Retinal pigment epithelial cell (primary cell): ENCODE measurements around the gene SMOC2.

ENCODE experiments used
- DNase-seq: peaks from one replicate; pipeline ENCODE4 v3.0.0-alpha.2; 2010; ENCODE audit warnings: low read depth
- H3K4me3 ChIP-seq: 2 replicates; pipeline ENCODE4 v1.5.1; 2011; ENCODE audit warnings: mild to moderate bottlenecking, low read length, control low read depth, moderate library complexity
- TF ChIP-seq, protein P1 (sequence below): conservative IDR thresholded peaks from 2 replicates; pipeline ENCODE4 v1.5.1; 2011; ENCODE audit warnings: low read depth, low read length, control low read depth, inconsistent platforms

Gene SMOC2

DNA sequence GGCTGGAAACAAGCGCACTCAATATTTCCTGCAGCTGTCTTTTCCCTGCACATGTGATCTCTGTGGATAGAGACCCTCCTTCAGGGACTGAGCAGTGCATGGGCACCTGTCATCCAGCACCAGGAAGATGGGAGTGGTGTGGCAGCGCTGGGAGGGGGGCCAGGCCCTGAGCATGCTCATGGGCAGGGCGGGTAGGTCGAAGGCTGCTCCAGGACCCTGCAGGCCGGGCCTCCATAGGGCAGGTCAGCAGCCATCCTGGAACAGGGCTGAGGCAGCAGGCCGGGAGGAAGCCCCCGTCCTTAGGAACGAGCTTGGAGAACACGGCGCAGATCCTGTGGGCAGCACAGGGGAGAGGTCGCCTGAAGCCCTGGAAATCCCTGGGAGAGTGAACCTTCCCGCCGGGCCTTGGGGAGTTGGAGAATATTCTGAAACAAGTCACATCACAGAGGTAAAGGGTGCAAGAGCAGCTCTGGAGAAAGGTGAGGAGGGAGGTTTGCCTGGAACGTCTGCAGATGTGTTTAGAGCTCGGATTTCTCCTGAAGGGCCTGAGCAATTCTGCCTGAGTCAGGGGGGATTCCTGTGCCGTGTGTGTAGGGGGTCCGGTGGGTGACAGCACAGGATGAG is 133.2 kb downstream of the SMOC2 start:
- TF ChIP-seq, protein P1, sequence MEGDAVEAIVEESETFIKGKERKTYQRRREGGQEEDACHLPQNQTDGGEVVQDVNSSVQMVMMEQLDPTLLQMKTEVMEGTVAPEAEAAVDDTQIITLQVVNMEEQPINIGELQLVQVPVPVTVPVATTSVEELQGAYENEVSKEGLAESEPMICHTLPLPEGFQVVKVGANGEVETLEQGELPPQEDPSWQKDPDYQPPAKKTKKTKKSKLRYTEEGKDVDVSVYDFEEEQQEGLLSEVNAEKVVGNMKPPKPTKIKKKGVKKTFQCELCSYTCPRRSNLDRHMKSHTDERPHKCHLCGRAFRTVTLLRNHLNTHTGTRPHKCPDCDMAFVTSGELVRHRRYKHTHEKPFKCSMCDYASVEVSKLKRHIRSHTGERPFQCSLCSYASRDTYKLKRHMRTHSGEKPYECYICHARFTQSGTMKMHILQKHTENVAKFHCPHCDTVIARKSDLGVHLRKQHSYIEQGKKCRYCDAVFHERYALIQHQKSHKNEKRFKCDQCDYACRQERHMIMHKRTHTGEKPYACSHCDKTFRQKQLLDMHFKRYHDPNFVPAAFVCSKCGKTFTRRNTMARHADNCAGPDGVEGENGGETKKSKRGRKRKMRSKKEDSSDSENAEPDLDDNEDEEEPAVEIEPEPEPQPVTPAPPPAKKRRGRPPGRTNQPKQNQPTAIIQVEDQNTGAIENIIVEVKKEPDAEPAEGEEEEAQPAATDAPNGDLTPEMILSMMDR = no peak
- DNase-seq = no peak
- no peak overlapping the region for H3K4me3 ChIP-seq

DNA sequence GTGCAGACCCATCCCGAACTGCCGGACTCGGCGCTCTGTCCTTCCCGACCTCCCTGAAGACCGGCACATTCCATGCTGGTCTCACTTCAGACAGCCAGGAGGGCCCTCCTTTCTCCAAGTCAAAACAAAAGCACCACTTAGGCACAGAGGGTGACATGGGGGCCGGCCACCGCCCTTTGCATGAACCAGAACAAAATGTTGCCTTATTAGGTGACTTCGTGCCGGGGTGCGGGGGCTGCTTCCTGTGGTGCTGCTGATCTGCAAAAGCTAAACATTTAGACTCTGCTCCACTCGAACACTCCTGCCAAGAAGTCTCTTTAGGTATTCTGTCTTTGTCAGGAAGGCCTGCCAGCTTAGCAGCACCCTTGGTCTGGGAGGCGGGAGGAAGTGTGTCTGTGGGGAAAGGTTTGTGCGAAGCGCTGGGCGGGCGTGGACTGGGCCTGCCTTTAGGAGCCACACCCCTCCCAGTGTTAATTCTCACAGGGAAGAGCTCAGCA is 133.8 kb downstream of the SMOC2 start:
- TF ChIP-seq, protein P1 = no peak
- DNase-seq = no peak
- H3K4me3 ChIP-seq = no peak overlapping the region

DNA sequence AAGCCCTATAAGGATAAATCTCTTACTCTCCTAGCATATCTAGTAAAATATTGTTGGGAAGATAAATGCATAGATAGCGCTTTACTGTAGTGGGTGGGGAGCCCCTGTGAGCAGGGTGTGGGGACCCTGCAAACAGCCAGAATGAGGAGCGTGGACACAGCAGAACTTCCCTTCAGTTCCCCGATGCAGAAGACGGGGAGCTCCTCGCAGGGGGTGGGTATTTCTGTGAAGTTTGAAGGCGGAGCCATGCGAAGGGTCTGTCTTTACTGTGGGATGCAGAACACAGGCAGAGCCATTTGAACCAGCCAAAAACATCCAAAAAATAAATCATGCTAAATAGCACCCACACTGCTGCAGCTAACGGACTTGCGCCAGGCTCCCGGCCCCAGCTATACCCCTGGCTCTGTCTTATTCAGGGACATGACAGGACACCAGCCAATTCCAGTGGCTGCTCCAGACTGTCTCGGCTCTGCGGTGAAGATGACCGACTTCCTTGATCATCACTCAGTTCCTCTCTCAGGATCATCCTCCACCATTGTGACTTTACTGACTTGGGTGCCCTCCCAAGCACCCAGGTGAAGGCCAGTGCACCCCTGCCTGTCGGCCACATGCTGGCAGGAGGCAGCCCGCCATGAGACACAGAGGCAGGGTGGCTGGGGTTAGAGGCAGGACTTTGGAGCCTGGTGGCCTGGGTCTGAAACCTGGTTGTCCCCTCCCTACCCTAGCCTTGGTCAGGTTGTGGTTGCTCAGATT is 134.5 kb downstream of the SMOC2 start:
- TF ChIP-seq, protein P1 = no peak
- no peak for DNase-seq
- H3K4me3 ChIP-seq = no peak overlapping the region

DNA sequence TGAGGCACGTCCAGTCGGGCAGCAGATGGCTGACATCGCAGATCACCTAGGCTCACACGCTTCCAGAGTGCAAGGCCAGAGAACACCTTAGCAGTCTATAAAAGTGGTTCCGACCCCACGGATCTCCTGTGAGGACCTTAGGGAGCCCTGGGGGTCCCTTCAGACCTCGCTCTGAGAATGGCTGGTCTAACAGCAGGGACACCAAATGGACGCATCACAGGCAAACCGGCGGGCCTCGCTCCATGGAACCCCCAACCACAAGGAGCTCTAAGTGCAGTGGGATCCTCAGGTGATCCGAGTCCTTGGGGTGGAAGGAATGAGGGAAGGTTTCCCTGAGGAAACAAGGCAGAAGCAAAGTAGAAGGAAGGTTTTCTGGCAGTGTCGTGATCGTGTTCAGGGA is 135.4 kb downstream of the SMOC2 start:
- DNase-seq = no peak
- TF ChIP-seq, protein P1 = no peak
- H3K4me3 ChIP-seq = no peak overlapping the region

DNA sequence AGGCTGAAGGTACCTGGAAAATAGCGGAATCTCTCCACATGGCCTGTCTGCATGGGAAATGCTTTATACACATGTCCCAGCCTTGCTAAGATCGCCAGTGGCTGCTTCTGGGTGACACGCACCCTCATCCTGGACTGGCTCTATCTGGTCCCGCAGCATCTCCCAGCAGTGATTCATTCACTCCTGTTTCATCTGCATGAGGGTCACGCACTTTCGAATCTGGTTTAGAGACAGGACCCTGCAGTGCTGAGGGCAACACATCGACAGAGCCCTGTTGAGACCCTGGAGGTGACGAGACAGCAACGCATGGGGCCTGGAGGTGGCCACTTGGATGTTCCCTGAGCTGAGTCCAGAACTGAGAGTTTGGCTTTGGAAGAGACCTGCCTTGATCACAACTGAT is 136.5 kb downstream of the SMOC2 start:
- DNase-seq = no peak
- no peak overlapping the region for H3K4me3 ChIP-seq
- TF ChIP-seq, protein P1 = no peak

DNA sequence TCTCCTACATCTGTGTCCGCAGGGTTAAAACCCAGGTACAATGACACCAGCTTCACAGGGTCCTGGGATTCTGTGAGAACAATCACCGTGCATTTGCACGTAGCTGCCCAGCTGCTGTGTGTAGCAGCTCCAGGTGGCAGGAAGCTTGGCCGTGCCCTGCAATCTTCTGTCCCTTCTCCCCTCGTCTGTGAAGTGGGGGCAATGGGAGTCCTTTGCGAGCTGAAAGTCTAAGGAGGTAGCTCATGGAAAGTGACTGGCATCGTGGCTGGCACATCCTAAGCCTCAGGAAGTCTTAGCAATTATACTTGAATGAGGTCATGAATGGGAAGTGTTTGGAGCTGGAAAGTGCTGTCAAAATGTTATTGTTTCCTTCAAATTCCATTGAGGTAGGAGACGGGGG is 137.1 kb downstream of the SMOC2 start:
- no peak overlapping the region for H3K4me3 ChIP-seq
- no peak for DNase-seq
- TF ChIP-seq, protein P1 = no peak

DNA sequence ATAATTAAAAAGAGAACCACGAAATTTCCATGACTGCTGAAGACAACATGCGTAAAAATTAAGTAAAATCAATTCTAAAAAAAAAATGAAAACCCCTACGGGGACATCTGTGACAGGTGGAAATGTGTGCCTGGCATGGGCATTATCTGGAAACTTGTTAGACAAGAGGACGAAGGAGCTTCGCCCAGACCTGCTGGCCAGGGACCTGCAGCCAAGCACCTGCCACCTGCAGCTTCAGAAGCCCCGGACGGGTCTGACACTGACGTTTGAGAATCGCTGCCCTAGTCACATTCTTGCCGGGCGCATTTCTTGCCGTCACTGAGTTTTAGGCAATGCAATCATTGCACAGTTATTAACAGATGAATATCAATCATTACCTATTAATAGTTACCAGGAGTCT is 140.3 kb downstream of the SMOC2 start:
- no peak for DNase-seq
- no peak overlapping the region for H3K4me3 ChIP-seq
- TF ChIP-seq, protein P1 = no peak
